Sigmoid colon (tissue), 7 donors: ENCODE data around the gene ANKRD53. TPM values are rescaled to one million over a fixed set of nuclear protein-coding genes. Genes with fewer than 3 reads are reported as not detected.
A peak's percentile ranks its signal among the peaks of the same experiment; 100 is the strongest.

Source experiments
- DNase-seq: peaks from one replicate; pipeline ENCODE4 v3.0.0-alpha.2; 2019
- H3K27ac ChIP-seq, 4 donors: fragments of 200-600 bp; sonication (generic); one replicate each; pipeline ENCODE4 v1.5.1; 2016 to 2019; ENCODE audit warnings: mild to moderate bottlenecking in 1 of 4
- H3K27me3 ChIP-seq, 3 donors: fragments of 200-600 bp; sonication (generic); one replicate each; pipeline ENCODE4 v1.5.1; 2019; ENCODE audit warnings: mild to moderate bottlenecking in 1 of 3
- H3K36me3 ChIP-seq, 4 donors: fragments of 200-600 bp; sonication (generic); one replicate each; pipeline ENCODE4 v1.5.1; 2016 to 2019
- H3K4me1 ChIP-seq, 4 donors: fragments of 200-600 bp; sonication (generic); one replicate each; pipeline ENCODE4 v1.5.1; 2017 to 2019
- H3K4me3 ChIP-seq, 4 donors: fragments of 200-600 bp; sonication (generic); one replicate each; pipeline ENCODE4 v1.5.1; 2017 to 2019; ENCODE audit warnings: mild to moderate bottlenecking in 2 of 4, moderate library complexity in 1 of 4
- H3K9me3 ChIP-seq, 4 donors: fragments of 200-600 bp in 3 of 4; sonication (generic) in 3 of 4; one replicate each; pipeline versions ENCODE4 v1.5.1 to v1.6.1; 2013 to 2019
- EP300 ChIP-seq, 4 donors: sonication (generic); formaldehyde crosslinking; IDR thresholded peaks; one replicate each; pipeline ENCODE4 v1.6.1; 2017; ENCODE audit warnings: antibody characterized with exemption in 4 of 4
- POLR2A ChIP-seq, 2 donors: fragments of 450-650 bp; IDR thresholded peaks; one replicate each; pipeline ENCODE4 v1.6.1; 2016; ENCODE audit warnings: antibody characterized with exemption in 2 of 2, mild to moderate bottlenecking in 2 of 2, moderate library complexity in 2 of 2
- POLR2AphosphoS5 ChIP-seq, 4 donors: sonication (generic); formaldehyde crosslinking; IDR thresholded peaks; one replicate each; pipeline ENCODE4 v1.6.1; 2017; ENCODE audit warnings: antibody characterized with exemption in 4 of 4
- WGBS, 2 donors: extraction: QIAGEN DNeasy Blood & Tissue Kit; methylation state at CpG; one replicate each; pipeline ENCODE4 v1.1.7; 2013; 5-methylcytosine and 5-hydroxymethylcytosine counted together
- intact Hi-C: fragments of 100-400 bp; cut with DNase I; formaldehyde crosslinking; loops from one replicate; pipeline ENCODE4 v1.15.1; 2023
- polyA plus RNA-seq, 3 donors: library from polyadenylated mRNA; stranded (reverse); fragments of 200-250 nt; gene quantifications; one replicate each; pipeline ENCODE4 v1.2.3, GENCODE V29; 2013
- total RNA-seq, 4 donors: library from RNA; depleted of rRNA; stranded (reverse); fragments of >200 nt; gene quantifications; one replicate each; pipeline ENCODE4 v1.1.0, GENCODE V29; 2016
- TF ChIP-seq, protein P1 (sequence below), 4 experiments: fragments of 450-650 bp in 3 of 4; fragments of 200-600 bp in 1 of 4; IDR thresholded peaks; one replicate each; pipeline ENCODE4 v1.5.1; 2016 to 2019; ENCODE audit warnings: antibody characterized with exemption in 4 of 4, mild to moderate bottlenecking in 3 of 4, moderate library complexity in 2 of 4
- donor health status: healthy with polysubstance abuse.
- donor health status: Bipolar disorder and iron deficiency.
- donor health status: healthy.

Gene ANKRD53
- total and polyA plus RNA-seq, 7 donors, result 0.49 to 1.9 (median 1.0) TPM; not detected in 1

DNA sequence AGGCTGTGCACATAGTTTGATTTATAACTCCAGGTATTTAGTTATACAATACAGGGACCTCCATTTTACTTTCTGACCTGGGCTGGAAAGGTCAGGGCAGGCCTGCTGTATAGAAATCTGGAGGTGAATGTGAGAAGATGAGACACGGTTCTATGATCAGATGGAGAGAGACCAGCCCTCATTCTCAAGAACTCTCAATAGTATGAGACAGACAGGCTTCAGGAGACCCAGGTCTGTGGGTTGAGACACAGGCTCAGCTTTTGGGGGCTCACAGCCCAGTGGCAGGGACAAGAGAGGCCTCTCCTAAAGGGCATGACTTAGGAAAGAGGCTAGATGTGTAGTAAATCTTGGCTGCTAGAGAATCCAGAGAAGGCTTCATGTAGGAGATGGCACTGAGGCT, 43.4 kb upstream of the ANKRD53 start:
- H3K9me3 ChIP-seq, result no peaks in the 10 kb centered on the region
- TF ChIP-seq, protein P1, sequence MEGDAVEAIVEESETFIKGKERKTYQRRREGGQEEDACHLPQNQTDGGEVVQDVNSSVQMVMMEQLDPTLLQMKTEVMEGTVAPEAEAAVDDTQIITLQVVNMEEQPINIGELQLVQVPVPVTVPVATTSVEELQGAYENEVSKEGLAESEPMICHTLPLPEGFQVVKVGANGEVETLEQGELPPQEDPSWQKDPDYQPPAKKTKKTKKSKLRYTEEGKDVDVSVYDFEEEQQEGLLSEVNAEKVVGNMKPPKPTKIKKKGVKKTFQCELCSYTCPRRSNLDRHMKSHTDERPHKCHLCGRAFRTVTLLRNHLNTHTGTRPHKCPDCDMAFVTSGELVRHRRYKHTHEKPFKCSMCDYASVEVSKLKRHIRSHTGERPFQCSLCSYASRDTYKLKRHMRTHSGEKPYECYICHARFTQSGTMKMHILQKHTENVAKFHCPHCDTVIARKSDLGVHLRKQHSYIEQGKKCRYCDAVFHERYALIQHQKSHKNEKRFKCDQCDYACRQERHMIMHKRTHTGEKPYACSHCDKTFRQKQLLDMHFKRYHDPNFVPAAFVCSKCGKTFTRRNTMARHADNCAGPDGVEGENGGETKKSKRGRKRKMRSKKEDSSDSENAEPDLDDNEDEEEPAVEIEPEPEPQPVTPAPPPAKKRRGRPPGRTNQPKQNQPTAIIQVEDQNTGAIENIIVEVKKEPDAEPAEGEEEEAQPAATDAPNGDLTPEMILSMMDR (IDR thresholded peaks at IDR 0.05), result no peak
- no peak for TF ChIP-seq POLR2AphosphoS5 (IDR thresholded peaks at IDR 0.05)
- 80 to 86% methylated on average over 1 of the region's 1 CpG for whole genome bisulfite sequencing, 2 donors
- H3K36me3 ChIP-seq, result no peaks in the 10 kb centered on the region
- H3K4me3 ChIP-seq, result no peak overlapping the region
- no peaks in the 10 kb centered on the region for H3K4me1 ChIP-seq
- no peak overlapping the region for H3K27ac ChIP-seq
- H3K27me3 ChIP-seq, result peaks cover 0 to 44% (median 7%) of the 10 kb centered on the region in 3 donors
- DNase-seq, result peak; percentile 19
- intact Hi-C loops, result no loop called here

DNA sequence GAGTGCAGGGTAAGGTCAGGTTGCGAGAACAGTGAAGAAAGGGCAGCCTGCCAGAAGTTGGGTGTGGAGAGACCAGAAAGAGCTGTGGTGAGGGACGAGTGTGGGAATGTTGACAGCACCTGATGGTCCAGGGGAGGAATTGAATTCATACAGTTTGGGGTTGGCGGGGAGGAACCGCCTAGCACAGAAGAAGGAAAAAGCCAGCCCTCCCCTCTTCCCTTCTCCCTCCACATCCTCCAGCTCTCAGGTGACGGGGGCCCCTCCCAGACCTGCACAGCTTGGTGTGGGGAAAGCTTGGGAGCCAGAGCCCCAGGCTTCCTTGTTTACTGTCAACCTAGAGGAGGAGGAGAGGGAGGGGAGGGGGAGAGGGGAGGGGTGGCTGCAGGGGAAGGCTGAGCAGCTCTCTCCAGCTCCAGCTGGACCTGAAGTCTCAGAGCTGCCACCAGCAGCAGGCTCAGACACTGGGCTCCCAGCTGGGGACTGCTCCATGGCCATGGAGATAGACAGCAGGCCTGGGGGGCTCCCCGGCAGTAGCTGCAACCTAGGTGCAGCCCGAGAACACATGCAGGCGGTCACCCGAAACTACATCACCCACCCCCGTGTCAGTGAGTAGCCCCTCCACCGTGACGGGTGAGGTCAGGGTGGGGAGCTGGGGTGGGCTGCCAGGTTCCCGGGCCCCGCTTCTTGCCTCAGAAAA, 42.8 kb upstream of the ANKRD53 start, which contains the start of gene ATP6V1B1:
ATP6V1B1 (plus strand) TSS at position 433 of the 697 bp plus-strand sequence; CDS start at position 488, 55 bp downstream.
- Histone ChIP-seq H3K4me3 (no peak within 1 kb of the TSS), H3K27ac (no peak within 1 kb of the TSS), H3K36me3 (no peaks in the 10 kb centered on the region), H3K27me3 (peaks cover 0 to 48% (median 7%) of the 10 kb centered on the region in 3 donors), H3K9me3 (no peaks in the 10 kb centered on the region), H3K4me1 (no peaks in the 10 kb centered on the region)
- intact Hi-C loops, result no loop called here
- WGBS, 2 donors, result 50 to 64% methylated on average over 14 of the region's 14 CpGs
- no peak for TF ChIP-seq POLR2A (IDR thresholded peaks at IDR 0.05)
- no peak for TF ChIP-seq POLR2AphosphoS5 (IDR thresholded peaks at IDR 0.05)
- TF ChIP-seq, protein P1 (IDR thresholded peaks at IDR 0.05), result no peak
- TF ChIP-seq EP300 (IDR thresholded peaks at IDR 0.05), result no peak
- DNase-seq, result peak; percentile 46

DNA sequence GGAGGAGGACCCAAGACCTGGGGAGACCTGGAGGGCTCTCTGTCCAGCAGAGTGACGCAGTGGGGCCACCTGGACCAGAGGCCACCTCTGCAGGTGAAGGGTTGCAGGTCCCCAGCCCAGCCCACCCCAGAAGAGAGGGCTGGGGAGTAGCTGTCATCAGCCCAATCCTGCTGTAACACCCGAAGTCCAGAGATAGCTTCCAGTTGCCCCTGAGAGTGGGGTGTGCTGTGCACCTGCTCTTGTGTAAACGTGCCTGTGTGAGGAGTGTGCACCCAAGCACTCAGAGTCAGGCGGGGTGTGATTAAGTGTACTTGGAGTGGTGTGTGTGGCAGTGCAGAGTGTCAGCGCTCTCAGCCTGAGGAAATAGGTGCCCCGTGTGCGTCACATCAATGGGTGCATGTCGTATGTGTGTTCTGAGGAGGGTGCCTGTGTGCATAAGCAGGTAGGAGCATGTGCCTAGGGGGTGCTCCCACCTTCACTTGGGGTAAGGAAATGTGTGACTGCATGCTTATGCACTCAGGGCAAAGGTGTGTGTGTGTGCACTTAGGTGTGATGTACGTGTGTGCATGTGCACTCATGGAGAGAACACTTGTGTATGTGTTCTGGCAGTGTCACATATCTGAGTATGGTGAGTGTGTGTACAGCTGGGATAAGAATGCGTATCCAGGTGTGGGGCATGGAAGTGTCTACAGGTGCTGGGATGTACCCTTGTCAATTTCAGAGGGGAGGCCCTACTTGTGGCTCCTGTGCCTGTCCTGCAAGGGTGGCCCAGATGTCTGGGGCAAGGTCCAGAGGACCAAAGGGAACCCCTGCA, 42.1 kb upstream of the ANKRD53 start:
- no peak for DNase-seq
- TF ChIP-seq POLR2AphosphoS5 (IDR thresholded peaks at IDR 0.05), result no peak
- TF ChIP-seq, protein P1 (IDR thresholded peaks at IDR 0.05), result no peak
- TF ChIP-seq POLR2A (IDR thresholded peaks at IDR 0.05), result no peak
- no peak for TF ChIP-seq EP300 (IDR thresholded peaks at IDR 0.05)
- Histone ChIP-seq H3K9me3 (no peaks in the 10 kb centered on the region), H3K4me3 (no peak overlapping the region), H3K4me1 (no peaks in the 10 kb centered on the region), H3K36me3 (no peaks in the 10 kb centered on the region), H3K27me3 (peaks cover 0 to 47% (median 7%) of the 10 kb centered on the region in 3 donors), H3K27ac (no peak overlapping the region)
- WGBS, 2 donors, result 65 to 79% methylated on average over 10 of the region's 10 CpGs
- intact Hi-C loops, result no loop called here

DNA sequence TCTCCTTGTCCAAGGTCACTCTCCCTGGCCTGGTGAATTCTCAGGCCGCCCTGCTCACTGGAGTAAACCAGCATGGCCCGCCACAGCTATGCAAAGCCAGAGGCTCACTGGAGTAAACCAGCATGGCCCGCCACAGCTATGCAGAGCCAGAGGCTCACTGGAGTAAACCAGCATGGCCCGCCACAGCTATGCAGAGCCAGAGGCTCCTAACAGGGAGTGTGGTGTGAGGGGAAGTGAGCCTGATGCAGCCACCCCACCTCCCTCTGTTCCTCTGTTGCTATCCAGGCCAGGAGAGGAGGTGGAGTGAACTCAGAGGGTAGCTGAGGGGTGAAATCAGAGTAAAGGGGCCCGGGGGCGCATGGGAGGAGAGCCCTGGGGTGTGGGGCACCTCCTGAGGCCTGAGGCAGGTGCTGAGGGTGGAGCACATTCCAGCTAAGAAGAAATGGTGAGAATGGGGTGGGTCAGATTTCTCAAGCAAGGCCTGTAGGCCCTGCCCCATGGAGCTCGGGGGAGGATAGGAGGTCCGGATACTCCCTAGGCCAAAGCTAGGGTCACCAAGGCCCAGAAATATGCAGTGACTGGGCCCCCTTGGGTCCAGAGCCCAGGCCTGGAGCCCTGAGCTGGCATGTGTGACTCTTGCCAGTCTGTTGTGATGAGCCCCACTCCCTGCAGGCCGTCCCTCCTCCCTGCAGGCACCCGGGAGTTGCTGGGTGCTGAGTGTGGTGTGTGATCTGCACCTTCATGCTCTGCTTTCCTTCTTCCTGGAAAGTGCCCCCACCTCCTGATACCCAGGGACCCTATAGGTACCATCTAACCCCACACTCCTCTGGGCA, 41.2 kb upstream of the ANKRD53 start:
- no peaks in the 10 kb centered on the region for H3K4me1 ChIP-seq
- no peaks in the 10 kb centered on the region for H3K9me3 ChIP-seq
- H3K4me3 ChIP-seq, result no peak overlapping the region
- TF ChIP-seq, protein P1 (IDR thresholded peaks at IDR 0.05), result no peak
- no peak for TF ChIP-seq POLR2AphosphoS5 (IDR thresholded peaks at IDR 0.05)
- no peak for TF ChIP-seq POLR2A (IDR thresholded peaks at IDR 0.05)
- no peak for TF ChIP-seq EP300 (IDR thresholded peaks at IDR 0.05)
- intact Hi-C loops, result no loop called here
- H3K27me3 ChIP-seq, result peaks cover 0 to 39% (median 7%) of the 10 kb centered on the region in 3 donors
- no peaks in the 10 kb centered on the region for H3K36me3 ChIP-seq
- H3K27ac ChIP-seq, result no peak overlapping the region
- peak; percentile 12 for DNase-seq
- 62 to 70% methylated on average over 9 to 10 of the region's 10 CpGs for WGBS, 2 donors
